HepG2 (cell line): ENCODE measurements around the gene RAB39A. TPM values are rescaled to one million over a fixed set of nuclear protein-coding genes. Genes with fewer than 3 reads are reported as not detected.
"Not testable (repeated sequence)": the region's sequence is repeated elsewhere in the genome, so short reads cannot be mapped to it uniquely, and the experiment has no call there.

ENCODE experiments used
- ATAC-seq: fragments of 200-7000 bp; cut with Tn5 transposase; 3 replicates; pipeline ENCODE4 v1.9.1; 2020; ENCODE audit warnings: mild to moderate bottlenecking, moderate library complexity
- BruUV-seq: library from RNA; stranded (reverse); fragments of 400-500 nt; replicated peaks from 2 replicates; lab custom pipeline; 2021; lab: Mats Ljungman, UMichigan
- CTCF ChIA-PET: fragments of 300-600 bp; formaldehyde crosslinking; extraction: SDS; loops from one replicate; lab custom pipeline; 2021; ENCODE audit warnings: low total read pairs, inconsistent platforms, low intra/inter-chr PET ratio; lab: Yijun Ruan, JAX
- POLR2A ChIA-PET: fragments of 350-600 bp; sonication (Branson Sonifier 250); formaldehyde crosslinking; loops from one replicate; lab custom pipeline; 2020; ENCODE audit warnings: antibody characterized with exemption, inconsistent platforms; lab: Yijun Ruan, JAX
- DNase-seq: peaks from one replicate; pipeline ENCODE4 v3.0.0-alpha.2; 2015; ENCODE audit warnings: low spot score
- FAIRE-seq: peaks from 3 replicates; lab custom pipeline; 2011; peaks lifted over from hg19 to GRCh38; lab: Jason Lieb, UNC
- H2AFZ ChIP-seq: one replicate; pipeline ENCODE4 v1.6.1; 2011; ENCODE audit warnings: low read length, inconsistent platforms
- H3K27ac ChIP-seq: fragments of 300-600 bp; 3 replicates; pipeline ENCODE4 v1.8.0; 2011; ENCODE audit warnings: mixed run types, mild to moderate bottlenecking, mixed read lengths, low read length, inconsistent platforms; ENCODE audit not compliant: insufficient read depth; ENCODE audit errors: extremely low read length
- H3K27me3 ChIP-seq, 2 experiments: fragments of 200-600 bp in 1 of 2; 2 replicates in 1 of 2; 3 replicates in 1 of 2; pipeline versions ENCODE4 v1.6.0 to v1.8.0; 2011; ENCODE audit warnings: low read length in 2 of 2, mild to moderate bottlenecking in 2 of 2, moderate library complexity in 2 of 2, inconsistent platforms in 1 of 2; ENCODE audit not compliant: insufficient read depth in 2 of 2, control insufficient read depth in 1 of 2
- H3K36me3 ChIP-seq, 2 experiments: fragments of 200-600 bp in 1 of 2; replicated peaks in 1 of 2; 2 replicates in 1 of 2; 3 replicates in 1 of 2; pipeline versions ENCODE4 v1.5.1 to v1.8.0; 2011; ENCODE audit warnings: low read length in 2 of 2, inconsistent platforms in 1 of 2; ENCODE audit not compliant: insufficient read depth in 2 of 2, control insufficient read depth in 1 of 2
- H3K4me1 ChIP-seq: 2 replicates; pipeline ENCODE4 v1.5.1; 2012; ENCODE audit warnings: low read length, inconsistent platforms; ENCODE audit not compliant: insufficient read depth
- H3K4me2 ChIP-seq: 2 replicates; pipeline ENCODE4 v1.6.0; 2011; ENCODE audit warnings: low read depth, low read length, inconsistent platforms
- H3K4me3 ChIP-seq, 3 experiments: fragments of 200-600 bp in 1 of 3; sonication (generic), shearing (Covaris generic) in 1 of 3; replicated peaks in 1 of 3; 2 replicates each; pipeline ENCODE4 v1.5.1; 2011 to 2016; ENCODE audit warnings: low read length in 3 of 3, inconsistent platforms in 2 of 3, low read depth in 2 of 3, mild to moderate bottlenecking in 2 of 3, control low read depth in 1 of 3, mixed read lengths in 1 of 3; ENCODE audit not compliant: insufficient read depth in 1 of 3
- H3K79me2 ChIP-seq: one replicate; pipeline ENCODE4 v1.6.1; 2011; ENCODE audit warnings: low read length, inconsistent platforms; ENCODE audit not compliant: insufficient read depth
- H3K9ac ChIP-seq: 2 replicates; pipeline ENCODE4 v1.6.0; 2011; ENCODE audit warnings: mild to moderate bottlenecking, low read depth, low read length, inconsistent platforms; ENCODE audit not compliant: insufficient read depth
- H3K9me3 ChIP-seq: 2 replicates; pipeline ENCODE4 v1.5.1; 2012; ENCODE audit warnings: mild to moderate bottlenecking, low read length
- H4K20me1 ChIP-seq: 2 replicates; pipeline ENCODE4 v1.6.0; 2011; ENCODE audit warnings: inconsistent platforms, mild to moderate bottlenecking, low read length, moderate library complexity; ENCODE audit not compliant: insufficient read depth
- MAFF ChIP-seq: IDR thresholded peaks from 2 replicates; pipeline ENCODE4 v1.6.1; 2011; ENCODE audit warnings: low read depth, low read length, improper control_type of control experiment
- MAFK ChIP-seq, 2 experiments: IDR thresholded peaks in 1 of 2; conservative IDR thresholded peaks in 1 of 2; 2 replicates each; pipeline ENCODE4 v1.6.1; 2011; ENCODE audit warnings: improper control_type of control experiment in 2 of 2, low read length in 2 of 2
- RBFOX2 ChIP-seq: fragments of 200-400 bp; formaldehyde crosslinking; IDR thresholded peaks from 2 replicates; pipeline ENCODE4 v1.6.1; 2017; ENCODE audit warnings: low read depth, mild to moderate bottlenecking, low read length
- RBM22 ChIP-seq: fragments of 200-400 bp; formaldehyde crosslinking; optimal IDR thresholded peaks from 2 replicates; pipeline ENCODE3; 2017; ENCODE audit warnings: mild to moderate bottlenecking, low read length, moderate library complexity
- WGBS: methylation state at CpG from one replicate; pipeline ENCODE4 v1.1.6; 2017; ENCODE audit warnings: low lambda C conversion rate; 5-methylcytosine and 5-hydroxymethylcytosine counted together
- in situ Hi-C: cut with HindIII; loops from 2 replicates; pipeline ENCODE4 v1.10.0; 2017; ENCODE audit warnings: low pct_unique_long_range_greater_than_20kb; ENCODE audit not compliant: extremely low pct_ligation_motif_present
- intact Hi-C: fragments of 100-400 bp; cut with micrococcal nuclease; formaldehyde crosslinking; loops from one replicate; pipeline ENCODE4 v1.10.0; 2022; ENCODE audit not compliant: unreplicated experiment
- polyA plus RNA-seq, 8 experiments: library from polyadenylated mRNA; depleted of rRNA in 3 of 8; stranded (reverse) in 7 of 8; unstranded in 1 of 8; fragments of >200 nt; fragmentation: Illumina TruSeq in 4 of 8; extraction: Trizol in 4 of 8; gene quantifications; 2 replicates each; pipeline versions ENCODE4 v1.2.1 to v1.2.3, GENCODE V29; 2011 to 2016; ENCODE audit warnings: low read depth in 4 of 8, missing spikeins in 1 of 8, mixed read lengths in 1 of 8; ENCODE audit not compliant: insufficient read depth in 1 of 8
- total RNA-seq, 5 experiments: library from RNA; depleted of rRNA; stranded (reverse); fragments of >200 nt; fragmentation: Illumina TruSeq; extraction: Trizol; gene quantifications; 2 replicates each; pipeline ENCODE4 v1.2.3, GENCODE V29; 2016; ENCODE audit warnings: low read depth in 1 of 5

RAB39A gene
- total and polyA plus RNA-seq, 2 of the 13 experiments (the other 11 are each of a cell fraction or from before 2014, with no cell fraction given): not detected

- no peak overlapping the region for H2AFZ ChIP-seq
- TF ChIP-seq MAFK (conservative IDR thresholded peaks at IDR 0.05 in 1 of 2, IDR thresholded peaks at IDR 0.05 in 1 of 2; ENCODE audit: low read length in 2 of 2) (peak; percentile 53 to 74; a peak in 3 of 4 replicates), RBM22 (no peak), MAFF (peak; percentile 47), RBFOX2 (no peak)
- DNase-seq: no peak
- no peaks in the 10 kb centered on the region for H3K9me3 ChIP-seq
- ChIA-PET CTCF (no interaction called here), POLR2A (no interaction called here)
- H3K4me3 ChIP-seq: no peak overlapping the region
- no peaks in the 10 kb centered on the region for H3K79me2 ChIP-seq
- intact Hi-C loops: no loop called here
- H3K36me3 ChIP-seq: no peaks in the 10 kb centered on the region
- no peak for FAIRE-seq
- no peak for ATAC-seq
- H3K9ac ChIP-seq: no peak overlapping the region
- no peaks in the 10 kb centered on the region for H3K4me1 ChIP-seq
- no peak overlapping the region for H3K4me2 ChIP-seq
- H3K27me3 ChIP-seq: peaks cover 0 to 12% of the 10 kb centered on the region in 2 experiments; a peak in 3 of 5 replicates
- in situ Hi-C loops: no loop called here
- no TSS peak for BruUV-seq
- 4% methylated on average over 1 of the region's 1 CpG for WGBS
- no peaks in the 10 kb centered on the region for H4K20me1 ChIP-seq
- H3K27ac ChIP-seq: no peak overlapping the region
Measured at GRCh38 chr11:107921997-107922396, 6.3 kb upstream of the RAB39A start.

- H3K79me2 ChIP-seq, H3K36me3 ChIP-seq, H2AFZ ChIP-seq, H3K9ac ChIP-seq, DNase-seq, BruUV-seq, H4K20me1 ChIP-seq, FAIRE-seq, ATAC-seq, in situ Hi-C loops, POLR2A ChIA-PET, CTCF ChIA-PET, H3K4me2 ChIP-seq, H3K9me3 ChIP-seq, intact Hi-C loops, H3K4me1 ChIP-seq, H3K4me3 ChIP-seq, H3K27ac ChIP-seq: not testable (repeated sequence)
- 0% methylated on average over 1 of the region's 1 CpG for WGBS
- H3K27me3 ChIP-seq: peaks cover 0 to 12% of the 10 kb centered on the region in 2 experiments; a peak in 3 of 5 replicates
Measured at GRCh38 chr11:107923519-107923918, 4.7 kb upstream of the RAB39A start.
